HG02588 (cell line): ENCODE data around the gene LRIG2.
A peak's percentile ranks its signal among the peaks of the same experiment; 100 is the strongest.
"Not testable (repeated sequence)": the region's sequence is repeated elsewhere in the genome, so short reads cannot be mapped to it uniquely, and the experiment has no call there.

Experiments
- ATAC-seq: cut with Tn5 transposase; IDR thresholded peaks from one replicate; pipeline ENCODE4 v1.9.1; 2021; ENCODE audit warnings: mild to moderate bottlenecking, moderate library complexity; ENCODE audit not compliant: unreplicated experiment

LRIG2 gene

DNA sequence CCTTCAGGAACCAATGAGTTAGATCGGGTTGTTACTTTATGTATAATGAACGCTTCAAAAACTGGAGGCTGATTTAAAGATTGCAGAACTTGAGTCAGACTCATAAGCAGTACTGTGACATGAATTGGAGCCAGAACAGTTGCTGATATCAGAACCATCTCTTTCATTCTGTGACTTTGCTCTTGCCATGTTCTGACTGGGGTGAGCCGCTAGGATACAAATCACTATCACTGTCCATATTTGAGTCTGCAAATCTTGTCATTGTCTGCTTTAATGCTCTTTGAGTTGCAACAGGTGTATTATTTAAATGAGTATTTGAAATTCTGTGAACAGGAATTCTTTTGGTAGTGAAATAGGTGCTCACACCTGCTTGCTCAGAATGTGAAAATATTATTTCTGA lies 52.5 kb downstream of the LRIG2 start:
- ATAC-seq: no peak

GRCh38 chr1:113126207-113126606 lies 53.2 kb downstream of the LRIG2 start:
- no peak for ATAC-seq

- ATAC-seq: no peak
Observed at GRCh38 chr1:113128116-113128515, 55.1 kb downstream of the LRIG2 start.

DNA sequence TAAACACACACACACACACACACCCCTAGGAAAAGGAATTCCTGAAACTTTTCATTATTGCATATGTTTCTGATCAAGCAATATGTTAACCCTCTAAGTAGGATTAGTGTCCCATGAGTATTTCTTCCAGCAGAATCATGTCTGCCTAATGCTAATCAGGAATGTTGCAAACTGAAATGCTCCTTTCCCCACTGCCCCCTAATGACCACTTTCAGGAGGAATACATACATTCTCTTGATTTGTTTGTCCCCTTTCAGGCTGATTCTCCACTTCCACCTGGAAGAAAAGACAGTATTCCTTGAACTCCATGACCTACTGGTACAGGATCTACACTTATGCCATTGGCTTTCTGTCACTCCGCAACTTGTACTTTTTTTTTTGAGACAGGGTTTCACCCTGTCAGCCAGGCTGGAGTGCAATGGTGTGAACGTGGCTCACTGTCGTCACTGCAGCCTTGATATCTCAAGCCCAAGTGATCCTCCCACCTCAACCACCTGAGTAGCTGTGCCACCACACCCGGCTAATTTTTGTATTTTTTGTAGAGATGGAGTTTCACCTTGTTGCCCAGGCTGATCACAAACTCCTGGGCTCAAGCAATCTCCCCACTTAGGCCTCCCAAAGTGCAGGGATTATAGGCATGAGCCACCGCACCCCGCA lies 56.7 kb downstream of the LRIG2 start:
- ATAC-seq: no peak

DNA sequence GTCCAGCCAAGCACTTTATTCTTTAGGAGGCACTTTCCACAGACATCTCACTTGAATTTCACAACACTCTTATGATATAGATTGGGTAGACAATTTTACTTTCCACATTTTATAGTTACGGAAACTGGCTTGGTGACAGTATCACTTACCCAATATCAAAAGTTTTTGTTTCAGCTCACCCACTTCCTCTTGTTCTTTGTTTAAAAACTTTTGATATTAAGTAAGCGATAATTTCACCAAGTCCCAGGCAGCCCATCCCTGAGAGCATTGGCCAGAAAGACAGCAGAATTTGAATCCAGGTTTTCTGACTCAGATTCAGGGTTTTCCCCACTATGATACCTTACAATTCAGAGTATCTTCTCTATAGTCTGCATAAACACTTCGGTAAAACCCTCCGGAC lies 60.0 kb downstream of the LRIG2 start:
- no peak for ATAC-seq

DNA sequence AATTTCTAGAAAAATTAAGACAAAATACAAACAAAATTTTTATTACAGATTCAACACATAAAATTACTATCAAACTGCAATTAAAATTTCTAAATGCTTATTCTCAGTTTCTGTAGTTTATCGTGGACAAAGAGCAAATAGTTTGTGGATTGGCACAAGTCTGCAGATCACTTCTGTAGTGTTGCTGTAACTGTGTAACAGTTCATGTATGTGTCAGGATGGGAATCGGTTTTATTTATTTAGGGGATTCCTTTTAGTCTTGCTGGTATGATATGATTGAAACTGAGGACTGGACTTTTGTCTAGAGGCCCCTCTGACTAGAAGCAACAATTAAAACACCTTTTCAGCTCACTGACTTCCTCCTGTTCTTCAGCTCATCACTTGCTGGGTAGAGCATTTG lies 60.8 kb downstream of the LRIG2 start:
- ATAC-seq: no peak

GRCh38 chr1:113135460-113135859 lies 62.5 kb downstream of the LRIG2 start:
- no peak for ATAC-seq

DNA sequence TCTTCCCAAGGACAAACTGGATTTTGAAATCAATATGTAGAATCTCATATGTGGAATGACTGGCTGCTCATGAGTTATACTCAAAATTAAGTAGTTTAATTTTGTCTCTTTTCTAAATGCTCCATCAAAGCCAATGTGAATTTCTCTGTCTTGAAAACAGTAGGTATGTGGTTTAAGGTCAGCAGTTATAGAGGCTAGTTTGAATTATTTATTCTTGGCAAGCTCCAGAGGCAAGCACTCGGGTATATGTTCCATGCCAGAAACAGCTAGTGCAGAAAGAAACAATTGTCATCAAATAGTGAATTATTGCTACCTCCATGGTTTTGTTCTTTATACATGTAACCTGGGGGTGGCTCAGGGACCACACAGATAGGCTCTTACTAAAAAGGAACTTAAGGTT lies 63.5 kb downstream of the LRIG2 start:
- ATAC-seq: no peak

DNA sequence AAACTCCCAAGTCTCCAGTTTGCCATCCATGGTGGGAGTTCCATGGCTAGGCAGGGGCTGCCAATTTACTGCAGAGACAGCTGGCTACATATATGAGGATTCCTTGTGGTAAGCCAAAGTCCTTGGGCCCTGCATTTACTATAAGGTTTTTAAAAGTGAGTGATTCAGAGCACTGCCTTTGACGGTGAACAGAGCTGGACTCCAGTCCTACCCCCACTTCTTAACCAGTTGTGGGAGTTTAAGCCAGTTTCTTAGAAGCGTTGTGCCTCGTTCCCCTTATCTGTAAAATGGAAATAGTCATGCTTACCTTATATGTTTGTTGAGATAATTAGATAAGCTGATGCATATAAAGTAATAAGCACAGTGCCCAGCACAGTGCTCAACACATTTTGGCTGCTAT lies 64.6 kb downstream of the LRIG2 start:
- ATAC-seq: no peak

DNA sequence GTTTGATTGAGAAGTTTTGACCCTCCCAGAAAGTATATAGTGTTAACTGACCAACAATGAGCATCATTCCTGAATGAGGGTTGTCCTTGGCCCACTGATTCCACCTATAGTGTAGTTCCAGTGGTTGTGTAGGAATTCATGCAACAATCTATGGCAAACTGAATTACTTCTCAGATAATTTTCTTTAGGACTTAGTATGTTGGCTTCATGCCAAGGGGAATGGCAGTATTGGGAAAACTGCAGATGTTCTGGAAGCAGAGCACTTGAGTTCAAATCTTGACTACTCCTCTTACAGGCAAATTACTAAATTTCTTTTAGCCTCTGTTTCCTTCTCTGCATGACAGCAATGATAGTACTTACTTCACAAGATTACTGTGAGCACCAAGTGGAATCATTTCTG lies 65.8 kb downstream of the LRIG2 start:
- ATAC-seq: no peak

- ATAC-seq: no peak
Observed at GRCh38 chr1:113140176-113140575, 67.2 kb downstream of the LRIG2 start.

GRCh38 chr1:113140588-113141446 lies 67.8 kb downstream of the LRIG2 start:
- ATAC-seq: peak; percentile 75

DNA sequence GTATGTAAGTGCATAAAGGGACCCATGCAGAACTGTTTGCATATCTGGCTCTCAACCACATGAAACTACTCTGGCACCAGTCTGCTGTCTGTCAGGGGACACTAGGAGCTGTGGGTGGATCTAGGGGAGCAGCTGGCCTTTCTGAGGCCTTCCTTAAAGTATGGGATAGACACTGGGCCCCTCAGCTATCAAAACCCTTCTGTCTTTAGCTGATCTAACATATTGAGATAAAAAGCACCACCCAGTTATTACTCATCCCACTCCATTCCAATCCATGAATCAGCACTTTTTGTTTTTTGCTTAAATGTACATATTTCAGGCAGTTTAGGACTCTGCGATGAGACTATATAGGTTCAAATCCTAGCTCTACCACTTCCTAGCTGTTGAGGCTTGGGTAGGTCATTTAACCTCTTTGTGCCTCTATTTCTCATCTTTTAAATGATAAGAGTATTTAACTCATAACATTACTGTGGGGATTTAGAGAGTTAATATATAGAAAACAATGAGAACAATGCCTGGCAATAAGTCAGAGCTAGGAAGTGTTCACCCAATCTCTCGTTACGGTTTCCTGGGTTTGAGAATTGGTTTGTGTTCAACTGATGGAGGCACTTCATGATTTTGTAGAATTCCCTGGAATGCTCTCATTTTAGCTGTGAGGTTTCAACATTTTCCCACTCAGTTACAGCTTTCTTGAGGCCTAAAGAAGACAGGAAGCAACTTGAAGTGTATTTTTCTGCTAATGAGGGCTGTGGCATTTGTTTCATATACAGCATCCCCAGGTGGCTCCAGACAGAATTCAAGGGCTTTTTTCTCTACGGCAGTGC lies 68.9 kb downstream of the LRIG2 start:
- ATAC-seq: no peak

DNA sequence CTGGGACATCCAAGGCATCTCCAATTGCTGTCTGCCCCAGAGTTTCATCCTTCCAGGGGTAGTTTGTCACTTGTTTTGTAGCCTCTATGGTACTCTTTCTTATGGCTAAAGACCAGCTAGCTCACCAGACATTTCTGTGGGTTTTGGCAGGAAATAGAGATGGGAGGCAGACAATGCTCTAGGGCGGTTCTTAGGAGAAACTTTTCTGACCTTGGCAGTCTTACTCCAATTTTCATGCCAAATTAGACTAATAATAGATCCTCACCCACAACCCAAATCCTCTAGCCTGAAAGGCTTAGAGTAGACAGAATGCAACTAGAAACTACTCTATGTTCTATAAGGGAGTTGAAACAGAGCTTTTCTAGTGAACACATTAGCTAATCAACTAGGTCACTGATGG lies 69.8 kb downstream of the LRIG2 start:
- no peak for ATAC-seq

- no peak for ATAC-seq
Observed at GRCh38 chr1:113146242-113147072, 73.5 kb downstream of the LRIG2 start.

GRCh38 chr1:113147073-113147625 lies 74.2 kb downstream of the LRIG2 start:
- ATAC-seq: no peak

DNA sequence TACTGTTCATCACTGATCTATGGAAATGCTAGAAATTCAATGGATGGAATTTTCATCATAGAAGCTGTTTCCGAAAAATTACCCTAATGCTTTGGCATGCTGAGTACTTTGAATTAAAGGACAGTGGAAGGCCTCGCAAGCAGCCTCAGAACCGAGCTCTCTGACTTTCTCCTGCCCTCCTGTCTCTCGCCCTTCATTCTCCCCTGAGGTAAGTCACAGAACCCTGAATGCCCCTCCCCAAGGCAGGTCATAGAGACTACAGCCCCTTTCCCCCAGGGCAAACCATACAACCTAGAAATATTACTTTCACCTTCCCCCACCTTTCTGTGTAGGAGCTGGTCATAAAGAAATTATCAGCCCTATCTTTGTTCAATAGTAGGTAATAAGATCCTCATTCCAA lies 74.8 kb downstream of the LRIG2 start:
- ATAC-seq: no peak

GRCh38 chr1:113150494-113150893 lies 77.5 kb downstream of the LRIG2 start:
- not testable (repeated sequence) for ATAC-seq

GRCh38 chr1:113153116-113153803 lies 80.3 kb downstream of the LRIG2 start:
- ATAC-seq: no peak

DNA sequence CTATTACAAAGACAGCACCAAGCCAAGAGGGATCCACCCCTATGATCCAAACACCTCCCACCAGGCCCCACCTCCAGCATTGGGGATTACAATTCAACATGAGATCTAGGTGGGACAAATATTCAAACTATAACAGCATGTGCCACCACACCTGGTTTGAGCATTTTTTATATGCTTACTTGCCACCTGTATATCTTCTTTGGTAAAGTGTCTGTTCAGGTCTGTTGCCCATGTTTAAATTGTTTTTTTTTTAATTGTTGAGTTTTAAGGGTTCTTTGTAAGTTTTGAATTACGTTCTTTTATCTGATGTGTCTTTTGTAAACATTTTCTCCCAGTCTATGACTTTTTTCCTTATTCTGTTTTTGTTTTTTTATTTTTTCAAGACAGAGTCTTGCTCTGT lies 83.4 kb downstream of the LRIG2 start:
- no peak for ATAC-seq
